ENCODE data around the gene OR10AD1.
"Not testable (repeated sequence)": the region's sequence is repeated elsewhere in the genome, so short reads cannot be mapped to it uniquely, and the experiment has no call there.

The OR10AD1 gene

GRCh38 chr12:48203192-48203591, at the start of gene OR10AD1:
OR10AD1 (minus strand) TSS chr12:48203292; CDS start chr12:48203292, 0 bp downstream.
- no peak for DNase-seq (ENCODE audit: extremely low read depth, insufficient read length)
- H3K4me3 ChIP-seq (replicated peaks; ENCODE audit: low read depth, low read length) = no peak within 1 kb of the TSS
- peaks cover 1% of the 10 kb centered on the region; the same call in 1 of the 2 replicates for H3K36me3 ChIP-seq (ENCODE audit: control insufficient read depth, insufficient read depth, low read length)
- TF ChIP-seq CTCF (IDR thresholded peaks at IDR 0.05; ENCODE audit: insufficient read depth, low read length, poor library complexity, severe bottlenecking) = no peak
- H3K27me3 ChIP-seq (replicated peaks; ENCODE audit: control insufficient read depth, insufficient read depth, low read length) = no peaks in the 10 kb centered on the region

- TF ChIP-seq CTCF (IDR thresholded peaks at IDR 0.05; ENCODE audit: insufficient read depth, low read length, poor library complexity, severe bottlenecking) = no peak
- DNase-seq (ENCODE audit: extremely low read depth, insufficient read length) = no peak
- no peaks in the 10 kb centered on the region for H3K27me3 ChIP-seq (replicated peaks; ENCODE audit: control insufficient read depth, insufficient read depth, low read length)
- H3K36me3 ChIP-seq (ENCODE audit: control insufficient read depth, insufficient read depth, low read length) = no peaks in the 10 kb centered on the region
- H3K4me3 ChIP-seq (replicated peaks; ENCODE audit: low read depth, low read length) = no peak overlapping the region
Observed at GRCh38 chr12:48247181-48247966, 44.3 kb upstream of the OR10AD1 start.

- TF ChIP-seq CTCF (IDR thresholded peaks at IDR 0.05; ENCODE audit: insufficient read depth, low read length, poor library complexity, severe bottlenecking) = no peak
- H3K36me3 ChIP-seq (ENCODE audit: control insufficient read depth, insufficient read depth, low read length) = no peaks in the 10 kb centered on the region
- H3K4me3 ChIP-seq (replicated peaks; ENCODE audit: low read depth, low read length) = no peak overlapping the region
- DNase-seq (ENCODE audit: extremely low read depth, insufficient read length) = no peak
- H3K27me3 ChIP-seq (replicated peaks; ENCODE audit: control insufficient read depth, insufficient read depth, low read length) = no peaks in the 10 kb centered on the region
Observed at GRCh38 chr12:48237162-48237561, 34.1 kb upstream of the OR10AD1 start.

GRCh38 chr12:48235796-48236333, 32.8 kb upstream of the OR10AD1 start:
- no peak for DNase-seq (ENCODE audit: extremely low read depth, insufficient read length)
- Histone ChIP-seq H3K27me3 (replicated peaks; ENCODE audit: control insufficient read depth, insufficient read depth, low read length) (no peaks in the 10 kb centered on the region), H3K4me3 (replicated peaks; ENCODE audit: low read depth, low read length) (no peak overlapping the region), H3K36me3 (ENCODE audit: control insufficient read depth, insufficient read depth, low read length) (no peaks in the 10 kb centered on the region)
- TF ChIP-seq CTCF (IDR thresholded peaks at IDR 0.05; ENCODE audit: insufficient read depth, low read length, poor library complexity, severe bottlenecking) = no peak

- not testable (repeated sequence) for H3K4me3 ChIP-seq (replicated peaks; ENCODE audit: low read depth, low read length); DNase-seq (ENCODE audit: extremely low read depth, insufficient read length); H3K36me3 ChIP-seq (ENCODE audit: control insufficient read depth, insufficient read depth, low read length); H3K27me3 ChIP-seq (replicated peaks; ENCODE audit: control insufficient read depth, insufficient read depth, low read length)
Observed at GRCh38 chr12:48231169-48231958, 28.3 kb upstream of the OR10AD1 start.

GRCh38 chr12:48224533-48224932, 21.4 kb upstream of the OR10AD1 start:
- DNase-seq (ENCODE audit: extremely low read depth, insufficient read length); H3K4me3 ChIP-seq (replicated peaks; ENCODE audit: low read depth, low read length); H3K36me3 ChIP-seq (ENCODE audit: control insufficient read depth, insufficient read depth, low read length); H3K27me3 ChIP-seq (replicated peaks; ENCODE audit: control insufficient read depth, insufficient read depth, low read length): not testable (repeated sequence)
